Neuronal stem cell (in vitro differentiated cells): Measurements from ENCODE around the gene COPS3.
"Not testable (repeated sequence)": the region's sequence is repeated elsewhere in the genome, so short reads cannot be mapped to it uniquely, and the experiment has no call there.

ENCODE experiments used
- DNase-seq: peaks from one replicate; pipeline ENCODE4 v3.0.0-alpha.2; 2013; ENCODE audit warnings: low spot score
- H2AFZ ChIP-seq: one replicate; pipeline ENCODE4 v1.6.1; 2013; ENCODE audit warnings: mild to moderate bottlenecking, low read length, inconsistent platforms
- H2AK5ac ChIP-seq: 2 replicates; pipeline ENCODE4 v1.6.1; 2013; ENCODE audit warnings: low read depth, mild to moderate bottlenecking, inconsistent platforms, low read length, moderate library complexity, mixed read lengths
- H2BK120ac ChIP-seq: 2 replicates; pipeline ENCODE4 v1.6.1; 2013; ENCODE audit warnings: low read depth, mild to moderate bottlenecking, inconsistent platforms, low read length, moderate library complexity, mixed read lengths
- H2BK12ac ChIP-seq: one replicate; pipeline ENCODE4 v1.6.1; 2013; ENCODE audit warnings: low read length, inconsistent platforms
- H2BK15ac ChIP-seq: 2 replicates; pipeline ENCODE4 v1.6.1; 2013; ENCODE audit warnings: mild to moderate bottlenecking, low read length, inconsistent platforms, mixed read lengths
- H2BK5ac ChIP-seq: one replicate; pipeline ENCODE4 v1.6.1; 2013; ENCODE audit warnings: inconsistent platforms, mild to moderate bottlenecking, low read length, moderate library complexity
- H3K14ac ChIP-seq: one replicate; pipeline ENCODE4 v1.6.1; 2013; ENCODE audit warnings: low read length, inconsistent platforms
- H3K18ac ChIP-seq: 2 replicates; pipeline ENCODE4 v1.6.1; 2013; ENCODE audit warnings: low read length, inconsistent platforms
- H3K23ac ChIP-seq: 2 replicates; pipeline ENCODE4 v1.6.1; 2013; ENCODE audit warnings: low read depth, mild to moderate bottlenecking, mixed read lengths, low read length, inconsistent platforms; ENCODE audit not compliant: poor library complexity
- H3K27ac ChIP-seq: replicated peaks from 3 replicates; pipeline ENCODE4 v1.5.1; 2013; ENCODE audit warnings: low read length, inconsistent platforms
- H3K27me3 ChIP-seq, 3 experiments: 2 replicates each; pipeline ENCODE4 v1.6.1; 2013; ENCODE audit warnings: low read length in 3 of 3, mild to moderate bottlenecking in 2 of 3, inconsistent platforms in 1 of 3, low read depth in 1 of 3, mixed read lengths in 1 of 3, moderate library complexity in 1 of 3; ENCODE audit not compliant: control insufficient read depth in 3 of 3, insufficient read depth in 3 of 3
- H3K36me3 ChIP-seq, 2 donors: replicated peaks in 1 of 2; 2 replicates each; pipeline ENCODE4 v1.6.1; 2013; ENCODE audit warnings: low read length in 2 of 2; ENCODE audit not compliant: control insufficient read depth in 2 of 2, insufficient read depth in 2 of 2
- H3K4ac ChIP-seq: 2 replicates; pipeline ENCODE4 v1.6.1; 2013; ENCODE audit warnings: inconsistent platforms, mild to moderate bottlenecking, low read length, moderate library complexity
- H3K4me1 ChIP-seq, 2 donors: 1 replicate in 1 of 2; 2 replicates in 1 of 2; pipeline ENCODE4 v1.6.1; 2013; ENCODE audit warnings: low read length in 2 of 2, low read depth in 1 of 2; ENCODE audit not compliant: control insufficient read depth in 2 of 2, insufficient read depth in 1 of 2
- H3K4me2 ChIP-seq: one replicate; pipeline ENCODE4 v1.6.1; 2013; ENCODE audit warnings: mild to moderate bottlenecking, low read length, inconsistent platforms; ENCODE audit not compliant: insufficient read depth, poor library complexity, severe bottlenecking
- H3K4me3 ChIP-seq, 2 donors: 2 replicates each; pipeline ENCODE4 v1.5.1; 2013; ENCODE audit warnings: low read length in 2 of 2, mild to moderate bottlenecking in 2 of 2, inconsistent platforms in 1 of 2, moderate library complexity in 1 of 2
- H3K79me1 ChIP-seq: one replicate; pipeline ENCODE4 v1.6.1; 2013; ENCODE audit warnings: low read depth, mild to moderate bottlenecking, inconsistent platforms, low read length, moderate library complexity
- H3K9ac ChIP-seq: one replicate; pipeline ENCODE4 v1.6.1; 2013; ENCODE audit warnings: mild to moderate bottlenecking, low read depth, low read length, inconsistent platforms; ENCODE audit not compliant: poor library complexity
- H3K9me3 ChIP-seq, 2 donors: replicated peaks in 1 of 2; 2 replicates each; pipeline versions ENCODE3 to v1.6.1; 2013; ENCODE audit warnings: low read length in 2 of 2, mild to moderate bottlenecking in 2 of 2, inconsistent platforms in 1 of 2, low read depth in 1 of 2, mixed read lengths in 1 of 2, moderate library complexity in 1 of 2; ENCODE audit not compliant: control insufficient read depth in 2 of 2, insufficient read depth in 1 of 2
- H4K8ac ChIP-seq: one replicate; pipeline ENCODE4 v1.6.1; 2013; ENCODE audit warnings: low read depth, mild to moderate bottlenecking, inconsistent platforms, low read length, moderate library complexity
- H4K91ac ChIP-seq: one replicate; pipeline ENCODE4 v1.6.1; 2013; ENCODE audit warnings: low read length, low read depth, mild to moderate bottlenecking, inconsistent platforms; ENCODE audit not compliant: poor library complexity
- WGBS, 2 donors: extraction: QIAGEN DNeasy Blood & Tissue Kit; methylation state at CpG; one replicate each; pipeline ENCODE4 v1.1.7; 2013; ENCODE audit warnings: missing lambda C conversion rate in 2 of 2, mixed read lengths in 1 of 2; ENCODE audit not compliant: insufficient read length in 2 of 2, insufficient replicate concordance in 1 of 2; ENCODE audit errors: extremely low coverage in 2 of 2; 5-methylcytosine and 5-hydroxymethylcytosine counted together

COPS3 gene

DNA sequence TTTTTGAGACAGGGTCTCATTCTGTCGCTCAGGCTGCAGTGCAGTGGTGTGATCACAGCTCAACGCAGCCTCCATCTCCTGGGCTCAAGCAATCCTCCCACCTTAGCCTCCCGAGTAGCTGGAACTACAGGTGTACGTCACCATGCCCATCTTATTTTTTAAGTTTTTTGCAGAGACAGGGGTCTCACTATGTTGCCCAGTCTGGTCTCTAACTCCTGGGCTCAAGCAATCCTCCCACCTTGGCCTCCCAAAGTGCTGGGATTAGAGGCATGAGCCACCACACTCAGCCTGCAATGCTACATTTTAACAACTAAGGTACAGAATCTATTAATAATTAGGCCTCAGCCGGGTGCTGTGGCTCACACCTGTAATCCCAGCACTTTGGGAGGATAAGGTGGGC lies 3.6 kb downstream of the COPS3 start:
- H4K8ac ChIP-seq, H3K9me3 ChIP-seq, H3K23ac ChIP-seq, H3K4me2 ChIP-seq, H3K18ac ChIP-seq, H2BK120ac ChIP-seq, H2AFZ ChIP-seq, H2BK5ac ChIP-seq, H2BK12ac ChIP-seq, H3K4ac ChIP-seq, H3K4me3 ChIP-seq, H3K4me1 ChIP-seq, H2BK15ac ChIP-seq, H4K91ac ChIP-seq, H3K14ac ChIP-seq, H3K9ac ChIP-seq, H3K27me3 ChIP-seq, DNase-seq, H3K27ac ChIP-seq, H2AK5ac ChIP-seq: not testable (repeated sequence)
- no CpG with 5 or more reads among the region's 5 CpGs for WGBS, 2 donors
- peaks cover 14% of the 10 kb centered on the region for H3K79me1 ChIP-seq
- H3K36me3 ChIP-seq: peaks cover 8 to 54% of the 10 kb centered on the region in 2 donors

DNA sequence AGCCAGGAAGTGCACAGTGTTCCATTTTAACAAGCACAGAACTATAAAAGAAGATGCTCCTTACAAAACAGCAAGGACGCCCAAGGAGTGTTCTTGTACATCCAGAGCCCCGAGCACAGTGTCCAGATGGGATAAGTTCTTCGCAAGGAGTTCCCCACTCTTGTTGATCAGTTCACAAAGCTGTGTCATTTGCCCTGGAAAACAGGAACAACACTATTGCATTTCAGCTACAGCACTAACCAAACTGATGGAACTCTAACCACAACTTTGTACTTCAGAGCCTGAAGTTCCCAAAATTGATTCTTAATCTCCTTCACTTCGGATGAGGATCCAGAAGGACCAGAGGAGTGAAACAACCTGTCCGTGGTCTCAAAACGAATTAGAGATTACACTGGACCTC lies 5.1 kb downstream of the COPS3 start:
- H3K9ac ChIP-seq: no peak overlapping the region
- no peak overlapping the region for H4K8ac ChIP-seq
- no peaks in the 10 kb centered on the region for H3K27me3 ChIP-seq
- H3K4me3 ChIP-seq: no peak overlapping the region
- no peak overlapping the region for H2BK15ac ChIP-seq
- WGBS, 2 donors: no CpG with 5 or more reads among the region's 6 CpGs
- DNase-seq: no peak
- no peak overlapping the region for H3K23ac ChIP-seq
- no peak overlapping the region for H3K27ac ChIP-seq
- H3K4me2 ChIP-seq: no peak overlapping the region
- H3K9me3 ChIP-seq: no peaks in the 10 kb centered on the region
- no peak overlapping the region for H3K4ac ChIP-seq
- no peak overlapping the region for H3K14ac ChIP-seq
- no peak overlapping the region for H2AK5ac ChIP-seq
- H3K18ac ChIP-seq: no peak overlapping the region
- H2BK12ac ChIP-seq: no peak overlapping the region
- H3K36me3 ChIP-seq: peaks cover 8 to 65% of the 10 kb centered on the region in 2 donors
- H2AFZ ChIP-seq: no peak overlapping the region
- H4K91ac ChIP-seq: no peak overlapping the region
- H2BK120ac ChIP-seq: no peak overlapping the region
- H3K4me1 ChIP-seq: peaks cover 2 to 6% of the 10 kb centered on the region in 2 donors
- H2BK5ac ChIP-seq: no peak overlapping the region
- peaks cover 14% of the 10 kb centered on the region for H3K79me1 ChIP-seq

GRCh38 chr17:17269926-17270773 lies 10.9 kb downstream of the COPS3 start:
- 100% methylated on average over 1 of the region's 9 CpGs; no CpG with 5 or more reads in 1 of the 2 donors for WGBS, 2 donors

GRCh38 chr17:17264430-17264829 lies 16.6 kb downstream of the COPS3 start:
- no peak overlapping the region for H2BK120ac ChIP-seq
- no peak overlapping the region for H2AFZ ChIP-seq
- no peak overlapping the region for H4K91ac ChIP-seq
- no peak overlapping the region for H4K8ac ChIP-seq
- H3K4me3 ChIP-seq: no peak overlapping the region
- no peak overlapping the region for H3K4me2 ChIP-seq
- no peaks in the 10 kb centered on the region for H3K27me3 ChIP-seq
- no peaks in the 10 kb centered on the region for H3K4me1 ChIP-seq
- H3K18ac ChIP-seq: no peak overlapping the region
- no peak overlapping the region for H3K9ac ChIP-seq
- no CpG with 5 or more reads among the region's 2 CpGs for WGBS, 2 donors
- H3K9me3 ChIP-seq: no peaks in the 10 kb centered on the region
- H3K23ac ChIP-seq: no peak overlapping the region
- peaks cover 23 to 91% of the 10 kb centered on the region in 2 donors for H3K36me3 ChIP-seq
- H3K79me1 ChIP-seq: no peaks in the 10 kb centered on the region
- no peak overlapping the region for H3K14ac ChIP-seq
- no peak overlapping the region for H3K4ac ChIP-seq
- H2BK12ac ChIP-seq: no peak overlapping the region
- no peak overlapping the region for H2BK5ac ChIP-seq
- no peak overlapping the region for H2AK5ac ChIP-seq
- H2BK15ac ChIP-seq: no peak overlapping the region
- no peak overlapping the region for H3K27ac ChIP-seq
- no peak for DNase-seq

More at GRCh38 chr17:17269926-17270773, 10.9 kb downstream of the COPS3 start:
- H2BK5ac ChIP-seq: no peak overlapping the region
- no peak overlapping the region for H3K4me3 ChIP-seq
- no peaks in the 10 kb centered on the region for H3K4me1 ChIP-seq
- H2BK12ac ChIP-seq: no peak overlapping the region
- no peak overlapping the region for H3K18ac ChIP-seq
- no peak overlapping the region for H2BK15ac ChIP-seq
- H3K9ac ChIP-seq: no peak overlapping the region
- H3K4ac ChIP-seq: no peak overlapping the region
- H3K36me3 ChIP-seq: peaks cover 12 to 92% of the 10 kb centered on the region in 2 donors
- no peak overlapping the region for H4K8ac ChIP-seq
- no peak overlapping the region for H2BK120ac ChIP-seq
- H3K79me1 ChIP-seq: peaks cover 1% of the 10 kb centered on the region
- H3K27ac ChIP-seq: no peak overlapping the region
- H3K9me3 ChIP-seq: no peaks in the 10 kb centered on the region
- H3K4me2 ChIP-seq: no peak overlapping the region
- H2AFZ ChIP-seq: no peak overlapping the region
- no peak for DNase-seq
- H3K14ac ChIP-seq: no peak overlapping the region
- H2AK5ac ChIP-seq: no peak overlapping the region
- H3K23ac ChIP-seq: no peak overlapping the region
- H3K27me3 ChIP-seq: no peaks in the 10 kb centered on the region
- no peak overlapping the region for H4K91ac ChIP-seq
